Kidney (tissue), 14 donors: ENCODE data around the gene HIVEP3. TPM values are rescaled to one million over a fixed set of nuclear protein-coding genes. Genes with fewer than 3 reads are reported as not detected.

Source experiments
- DNase-seq, 5 donors: peaks; one replicate each; pipeline ENCODE4 v3.0.0-alpha.2; 2013 to 2020
- FAIRE-seq: peaks from 2 replicates; lab custom pipeline; 2012; peaks lifted over from hg19 to GRCh38; lab: Jason Lieb, UNC
- H3K27ac ChIP-seq, 2 donors: one replicate each; pipeline ENCODE4 v1.7.0; 2013; ENCODE audit warnings: low read depth in 2 of 2, low read length in 2 of 2, inconsistent platforms in 1 of 2
- H3K27me3 ChIP-seq: one replicate; pipeline ENCODE4 v1.7.1; 2013; ENCODE audit warnings: low read length, inconsistent platforms; ENCODE audit not compliant: control insufficient read depth, insufficient read depth
- H3K36me3 ChIP-seq, 3 donors: one replicate each; pipeline versions ENCODE4 v1.7.0 to v1.7.1; 2013; ENCODE audit warnings: low read length in 3 of 3, control low read depth in 1 of 3, inconsistent platforms in 1 of 3; ENCODE audit not compliant: insufficient read depth in 3 of 3, control insufficient read depth in 2 of 3
- H3K4me1 ChIP-seq, 3 donors: one replicate each; pipeline versions ENCODE4 v1.7.0 to v1.7.1; 2013; ENCODE audit warnings: low read length in 3 of 3, inconsistent platforms in 1 of 3, low read depth in 1 of 3; ENCODE audit not compliant: control insufficient read depth in 2 of 3, insufficient read depth in 2 of 3
- H3K4me3 ChIP-seq, 3 donors: one replicate each; pipeline versions ENCODE4 v1.7.0 to v1.8.1; 2013; ENCODE audit warnings: low read length in 3 of 3, control low read depth in 1 of 3, inconsistent platforms in 1 of 3
- H3K9ac ChIP-seq, 3 donors: one replicate each; pipeline versions ENCODE4 v1.7.0 to v1.7.1; 2013; ENCODE audit warnings: low read length in 3 of 3, control low read depth in 1 of 3, inconsistent platforms in 1 of 3
- H3K9me3 ChIP-seq, 3 donors: one replicate each; pipeline versions ENCODE4 v1.7.0 to v1.7.1; 2013; ENCODE audit warnings: low read length in 3 of 3, control low read depth in 1 of 3, inconsistent platforms in 1 of 3; ENCODE audit not compliant: control insufficient read depth in 2 of 3, insufficient read depth in 1 of 3
- intact Hi-C: fragments of 100-400 bp; cut with DNase I; formaldehyde crosslinking; loops from one replicate; pipeline ENCODE4 v1.11.1; 2022
- polyA plus RNA-seq: library from polyadenylated mRNA; stranded (reverse); fragments of 350-450 nt; fragmentation: Illumina TruSeq; extraction: RNeasy Lipid Tissue Mini Kit (QIAGEN cat#74804); gene quantifications from one replicate; pipeline ENCODE4 v1.2.3, GENCODE V29; 2014; ENCODE audit warnings: low read depth, low replicate concordance; ENCODE audit not compliant: insufficient read depth
- total RNA-seq: library from RNA; stranded (reverse); fragmentation: NEBNext Ultra II Directional; extraction: Animal tissue kit (Norgen Biotek cat#: 25700); gene quantifications from one replicate; pipeline ENCODE4 v1.2.1, GENCODE V29; 2021
- TF ChIP-seq, protein P1 (sequence below): IDR thresholded peaks from 3 replicates; pipeline ENCODE4 v1.5.1; 2012; ENCODE audit warnings: mild to moderate bottlenecking, moderate library complexity, borderline replicate concordance; ENCODE audit not compliant: insufficient read depth; ENCODE audit errors: extremely low read depth
- donor health status: control.
- donor health status: control.
- donor health status: control.
- donor health status: control.
- donor health status: control.
- donor health status: DM: yes; HTN: yes; CAD: no.
- donor health status: Normal renal cell carcinoma (clear cell type).

HIVEP3 gene
- total and polyA plus RNA-seq, 2 donors from 2014 or later, result 3.5 to 11.0 TPM

DNA sequence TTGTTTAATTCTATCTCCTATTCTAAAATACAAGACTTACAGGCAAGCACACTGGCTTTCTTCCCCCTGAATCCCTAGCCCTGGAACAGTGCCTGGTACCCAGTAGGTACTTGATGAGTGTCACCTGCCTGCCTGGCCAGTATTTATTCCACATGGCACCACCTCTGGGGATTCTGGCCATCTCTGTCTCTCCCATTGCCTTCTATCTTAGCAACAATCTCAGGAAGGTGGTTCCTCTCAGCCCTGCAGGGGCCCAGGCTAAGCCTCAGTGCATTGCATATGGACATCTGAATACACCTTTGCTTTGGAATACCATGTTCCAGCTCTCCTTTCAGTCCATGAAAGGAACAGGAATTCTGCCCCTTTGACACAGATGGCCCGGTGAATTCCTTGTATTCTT is 81.0 kb downstream of the HIVEP3 start:
- H3K27me3 ChIP-seq, result no peaks in the 10 kb centered on the region
- DNase-seq (no peak), FAIRE-seq (no peak)
- no peak overlapping the region for H3K27ac ChIP-seq
- no peaks in the 10 kb centered on the region for H3K36me3 ChIP-seq
- intact Hi-C loops, result no loop called here
- no peaks in the 10 kb centered on the region for H3K4me1 ChIP-seq
- TF ChIP-seq, protein P1, sequence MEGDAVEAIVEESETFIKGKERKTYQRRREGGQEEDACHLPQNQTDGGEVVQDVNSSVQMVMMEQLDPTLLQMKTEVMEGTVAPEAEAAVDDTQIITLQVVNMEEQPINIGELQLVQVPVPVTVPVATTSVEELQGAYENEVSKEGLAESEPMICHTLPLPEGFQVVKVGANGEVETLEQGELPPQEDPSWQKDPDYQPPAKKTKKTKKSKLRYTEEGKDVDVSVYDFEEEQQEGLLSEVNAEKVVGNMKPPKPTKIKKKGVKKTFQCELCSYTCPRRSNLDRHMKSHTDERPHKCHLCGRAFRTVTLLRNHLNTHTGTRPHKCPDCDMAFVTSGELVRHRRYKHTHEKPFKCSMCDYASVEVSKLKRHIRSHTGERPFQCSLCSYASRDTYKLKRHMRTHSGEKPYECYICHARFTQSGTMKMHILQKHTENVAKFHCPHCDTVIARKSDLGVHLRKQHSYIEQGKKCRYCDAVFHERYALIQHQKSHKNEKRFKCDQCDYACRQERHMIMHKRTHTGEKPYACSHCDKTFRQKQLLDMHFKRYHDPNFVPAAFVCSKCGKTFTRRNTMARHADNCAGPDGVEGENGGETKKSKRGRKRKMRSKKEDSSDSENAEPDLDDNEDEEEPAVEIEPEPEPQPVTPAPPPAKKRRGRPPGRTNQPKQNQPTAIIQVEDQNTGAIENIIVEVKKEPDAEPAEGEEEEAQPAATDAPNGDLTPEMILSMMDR, result no peak
- H3K9ac ChIP-seq, result no peak overlapping the region
- H3K4me3 ChIP-seq, result no peak overlapping the region
- H3K9me3 ChIP-seq, result no peaks in the 10 kb centered on the region

DNA sequence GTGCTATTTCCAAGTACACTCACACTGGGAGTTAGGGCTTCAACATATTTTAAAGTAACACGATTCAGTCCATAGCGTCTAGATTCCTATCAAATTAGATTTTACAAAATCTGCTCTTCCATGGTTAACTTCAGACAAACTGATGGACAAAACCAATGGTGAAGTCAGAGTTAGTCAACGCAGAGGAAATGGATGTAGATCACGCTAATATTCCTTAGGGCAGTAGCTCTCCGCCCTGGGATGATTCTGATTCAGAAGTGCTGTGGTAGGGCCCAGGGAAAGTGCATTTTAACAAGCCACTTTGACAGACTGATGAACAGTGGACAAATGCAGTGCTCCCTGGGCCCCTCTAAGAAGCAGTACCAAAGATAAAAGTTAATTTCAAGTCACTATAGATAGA is 83.2 kb downstream of the HIVEP3 start:
- H3K4me1 ChIP-seq, result no peaks in the 10 kb centered on the region
- H3K4me3 ChIP-seq, result no peak overlapping the region
- no peaks in the 10 kb centered on the region for H3K36me3 ChIP-seq
- intact Hi-C loops, result no loop called here
- DNase-seq (no peak), FAIRE-seq (no peak)
- H3K27ac ChIP-seq, result no peak overlapping the region
- H3K27me3 ChIP-seq, result no peaks in the 10 kb centered on the region
- no peaks in the 10 kb centered on the region for H3K9me3 ChIP-seq
- H3K9ac ChIP-seq, result no peak overlapping the region
- TF ChIP-seq, protein P1, result no peak

GRCh38 chr1:41833519-41834000 is 85.2 kb downstream of the HIVEP3 start:
- Histone ChIP-seq H3K27ac (no peak overlapping the region), H3K36me3 (no peaks in the 10 kb centered on the region), H3K9me3 (no peaks in the 10 kb centered on the region), H3K4me3 (no peak overlapping the region), H3K4me1 (no peaks in the 10 kb centered on the region), H3K27me3 (no peaks in the 10 kb centered on the region), H3K9ac (no peak overlapping the region)
- DNase-seq (no peak), FAIRE-seq (no peak)
- TF ChIP-seq, protein P1, result no peak
- intact Hi-C loops, result no loop called here

GRCh38 chr1:41830726-41831125 is 88.0 kb downstream of the HIVEP3 start:
- FAIRE-seq, result no peak
- intact Hi-C loops, result no loop called here
- no peaks in the 10 kb centered on the region for H3K9me3 ChIP-seq

More at GRCh38 chr1:41830726-41831125, 88.0 kb downstream of the HIVEP3 start:
- DNase-seq, result no peak
- H3K4me3 ChIP-seq, result no peak overlapping the region
- TF ChIP-seq, protein P1, result no peak
- H3K4me1 ChIP-seq, result no peaks in the 10 kb centered on the region
- H3K36me3 ChIP-seq, result no peaks in the 10 kb centered on the region
- H3K27ac ChIP-seq, result no peak overlapping the region
- no peaks in the 10 kb centered on the region for H3K27me3 ChIP-seq
- H3K9ac ChIP-seq, result no peak overlapping the region
